Mesenchymal stem cell (in vitro differentiated cells and primary cell): ENCODE data around the gene TRH.
"Not testable (repeated sequence)": the region's sequence is repeated elsewhere in the genome, so short reads cannot be mapped to it uniquely, and the experiment has no call there.

ENCODE experiments used
- DNase-seq: peaks from one replicate; pipeline ENCODE4 v3.0.0-alpha.2; 2013
- H2AFZ ChIP-seq: one replicate; pipeline ENCODE4 v1.6.1; 2013; ENCODE audit warnings: low read depth, mild to moderate bottlenecking, control low read depth, inconsistent platforms, low read length, moderate library complexity
- H2AK5ac ChIP-seq: 2 replicates; pipeline ENCODE4 v1.6.1; 2013; ENCODE audit warnings: low read length, moderate library complexity, mild to moderate bottlenecking, inconsistent platforms; ENCODE audit not compliant: severe bottlenecking
- H2BK120ac ChIP-seq: one replicate; pipeline ENCODE4 v1.6.1; 2013; ENCODE audit warnings: low read depth, mild to moderate bottlenecking, inconsistent platforms, low read length, moderate library complexity
- H2BK12ac ChIP-seq, 2 experiments: one replicate each; pipeline ENCODE4 v1.6.1; 2013; ENCODE audit warnings: inconsistent platforms in 2 of 2, low read length in 2 of 2, mild to moderate bottlenecking in 2 of 2, moderate library complexity in 2 of 2, control low read depth in 1 of 2
- H2BK15ac ChIP-seq: one replicate; pipeline ENCODE4 v1.6.1; 2013; ENCODE audit warnings: mild to moderate bottlenecking, low read depth, inconsistent platforms; ENCODE audit not compliant: poor library complexity, severe bottlenecking
- H2BK5ac ChIP-seq: 2 replicates; pipeline ENCODE4 v1.6.1; 2013; ENCODE audit warnings: low read depth, mild to moderate bottlenecking, low read length, control low read depth, inconsistent platforms; ENCODE audit not compliant: poor library complexity, severe bottlenecking
- H3K14ac ChIP-seq, 2 experiments: one replicate each; pipeline ENCODE4 v1.6.1; 2013; ENCODE audit warnings: inconsistent platforms in 2 of 2, low read length in 2 of 2, control low read depth in 1 of 2, mild to moderate bottlenecking in 1 of 2, moderate library complexity in 1 of 2
- H3K18ac ChIP-seq, 2 experiments: one replicate each; pipeline ENCODE4 v1.6.1; 2013; ENCODE audit warnings: inconsistent platforms in 2 of 2, low read length in 2 of 2, control low read depth in 1 of 2, low read depth in 1 of 2, mild to moderate bottlenecking in 1 of 2
- H3K23ac ChIP-seq, 2 experiments: one replicate each; pipeline ENCODE4 v1.6.1; 2013; ENCODE audit warnings: inconsistent platforms in 2 of 2, low read length in 2 of 2, mild to moderate bottlenecking in 2 of 2, moderate library complexity in 2 of 2, control low read depth in 1 of 2
- H3K27ac ChIP-seq: 2 replicates; pipeline ENCODE4 v1.5.1; 2013; ENCODE audit warnings: mild to moderate bottlenecking, moderate library complexity, low read length, control low read depth, inconsistent platforms; ENCODE audit not compliant: poor library complexity, severe bottlenecking
- H3K27me3 ChIP-seq, 2 experiments: 2 replicates each; pipeline versions ENCODE4 v1.6.1 to v1.7.0; 2013; ENCODE audit warnings: low read length in 2 of 2, mild to moderate bottlenecking in 2 of 2, moderate library complexity in 2 of 2, control low read depth in 1 of 2, inconsistent platforms in 1 of 2; ENCODE audit not compliant: control insufficient read depth in 1 of 2, insufficient read depth in 1 of 2
- H3K36me3 ChIP-seq, 2 experiments: 2 replicates each; pipeline versions ENCODE4 v1.6.1 to v1.7.0; 2013; ENCODE audit warnings: low read length in 2 of 2, control low read depth in 1 of 2, inconsistent platforms in 1 of 2, low read depth in 1 of 2, mild to moderate bottlenecking in 1 of 2; ENCODE audit not compliant: insufficient read depth in 2 of 2, control insufficient read depth in 1 of 2
- H3K4ac ChIP-seq, 2 experiments: one replicate each; pipeline ENCODE4 v1.6.1; 2013; ENCODE audit warnings: inconsistent platforms in 2 of 2, low read length in 2 of 2, mild to moderate bottlenecking in 2 of 2, moderate library complexity in 2 of 2, control low read depth in 1 of 2, low read depth in 1 of 2
- H3K4me1 ChIP-seq: 2 replicates; pipeline ENCODE4 v1.6.1; 2013; ENCODE audit warnings: low read depth, low read length, control low read depth; ENCODE audit not compliant: control insufficient read depth, insufficient read depth
- H3K4me2 ChIP-seq: 2 replicates; pipeline ENCODE4 v1.6.1; 2013; ENCODE audit warnings: low read length, mild to moderate bottlenecking, inconsistent platforms; ENCODE audit not compliant: poor library complexity, severe bottlenecking
- H3K4me3 ChIP-seq, 2 experiments: 2 replicates each; pipeline versions ENCODE4 v1.5.1 to v1.7.0; 2013; ENCODE audit warnings: low read length in 2 of 2, mild to moderate bottlenecking in 2 of 2, control low read depth in 1 of 2, low read depth in 1 of 2; ENCODE audit not compliant: insufficient read depth in 1 of 2
- H3K79me1 ChIP-seq: replicated peaks from 2 replicates; pipeline ENCODE4 v1.6.1; 2013; ENCODE audit warnings: mild to moderate bottlenecking, control low read depth, low read length, inconsistent platforms; ENCODE audit not compliant: poor library complexity, severe bottlenecking
- H3K9ac ChIP-seq: 2 replicates; pipeline ENCODE4 v1.7.0; 2013; ENCODE audit warnings: mild to moderate bottlenecking, low read length, moderate library complexity
- H3K9me3 ChIP-seq: 2 replicates; pipeline ENCODE4 v1.7.0; 2013; ENCODE audit warnings: mild to moderate bottlenecking, low read length; ENCODE audit not compliant: control insufficient read depth
- H4K8ac ChIP-seq: one replicate; pipeline ENCODE4 v1.6.1; 2013; ENCODE audit warnings: inconsistent platforms, mild to moderate bottlenecking, low read length, moderate library complexity
- H4K91ac ChIP-seq: one replicate; pipeline ENCODE4 v1.6.1; 2013; ENCODE audit warnings: mild to moderate bottlenecking, low read length, inconsistent platforms
- WGBS: methylation state at CpG from one replicate; pipeline ENCODE4 v1.1.7; 2013; ENCODE audit warnings: mixed read lengths; 5-methylcytosine and 5-hydroxymethylcytosine counted together

TRH gene

GRCh38 chr3:130027437-130027836 is 52.9 kb downstream of the TRH start:
- not testable (repeated sequence) for H4K91ac ChIP-seq, H3K9me3 ChIP-seq, H3K4ac ChIP-seq, H3K27me3 ChIP-seq, H3K36me3 ChIP-seq, H2AK5ac ChIP-seq, H3K4me1 ChIP-seq, H2BK15ac ChIP-seq, H3K4me3 ChIP-seq, H3K23ac ChIP-seq, H3K79me1 ChIP-seq, DNase-seq, H2AFZ ChIP-seq, H2BK5ac ChIP-seq, H3K9ac ChIP-seq, H3K4me2 ChIP-seq, H4K8ac ChIP-seq, H3K27ac ChIP-seq, H2BK12ac ChIP-seq, H2BK120ac ChIP-seq, H3K14ac ChIP-seq, H3K18ac ChIP-seq
- WGBS, result 69% methylated on average over 5 of the region's 6 CpGs
